GM21528 (cell line): ENCODE results near the gene SLC22A14.

ENCODE experiments used
- ATAC-seq: cut with Tn5 transposase; IDR thresholded peaks from one replicate; pipeline ENCODE4 v1.9.1; 2021; ENCODE audit warnings: mild to moderate bottlenecking, moderate library complexity; ENCODE audit not compliant: unreplicated experiment, low FRiP score

SLC22A14 gene

GRCh38 chr3:38335263-38335662, 53.2 kb downstream of the SLC22A14 start:
- ATAC-seq, result no peak

DNA sequence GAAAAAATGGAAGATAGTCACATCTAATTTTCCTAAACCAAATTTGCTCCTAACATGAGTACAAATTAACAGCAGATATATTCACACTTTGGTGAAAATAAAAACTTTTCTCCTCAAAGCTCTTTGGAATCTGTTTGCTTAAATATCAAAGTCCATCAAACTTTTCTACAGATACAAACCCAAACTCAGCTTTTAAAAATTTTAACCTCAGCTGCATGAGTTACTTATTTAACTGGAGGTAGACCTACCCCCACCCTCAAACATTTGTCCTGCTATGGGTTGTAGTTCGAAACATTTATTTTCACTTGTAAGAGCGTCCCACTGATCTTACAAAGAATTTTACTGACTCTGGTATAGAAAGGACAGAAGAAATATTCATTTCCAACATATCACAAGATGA, 55.6 kb downstream of the SLC22A14 start:
- ATAC-seq, result no peak

DNA sequence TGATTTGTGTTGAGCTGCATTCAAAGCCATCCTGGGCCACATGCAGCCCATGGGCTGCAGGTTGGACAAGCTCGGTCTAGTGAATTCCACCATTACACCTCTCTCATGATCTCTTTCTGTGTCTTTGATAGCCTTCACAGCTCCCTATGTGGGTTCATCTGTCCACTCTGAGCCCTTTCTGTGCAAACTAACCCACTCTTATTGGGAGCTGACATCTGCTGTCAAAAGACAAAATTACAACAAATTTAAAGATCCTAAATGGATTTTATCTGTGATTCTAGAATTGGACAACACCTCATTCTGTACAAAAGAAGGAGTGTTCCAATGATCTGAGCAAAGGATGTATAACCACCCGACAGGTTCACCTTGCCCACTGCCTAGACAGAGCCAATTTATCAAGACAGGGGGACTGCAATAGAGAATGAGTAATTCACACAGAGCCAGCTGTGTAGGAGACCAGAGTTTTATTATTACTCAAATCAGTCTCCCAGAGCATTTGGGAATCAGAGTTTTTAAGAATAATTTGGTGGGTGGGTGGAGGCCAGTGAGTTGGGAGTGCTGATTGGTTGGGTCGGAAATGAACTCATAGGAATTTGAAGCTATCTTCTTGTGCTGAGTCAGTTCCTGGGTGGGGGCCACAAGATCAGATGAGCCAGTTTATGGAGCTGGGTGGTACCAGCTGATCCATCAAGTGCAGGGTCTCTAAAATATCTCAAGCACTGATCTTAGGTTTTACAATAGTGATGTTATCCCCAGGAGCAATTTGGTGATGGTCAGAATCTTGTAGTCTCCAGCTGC, 61.9 kb downstream of the SLC22A14 start:
- ATAC-seq, result no peak

GRCh38 chr3:38345879-38346586, 63.9 kb downstream of the SLC22A14 start:
- ATAC-seq, result peak; percentile 22

- peak; percentile 96 for ATAC-seq
These were observed 64.7 kb downstream of the SLC22A14 start, which contains the start of gene XYLB for GRCh38 chr3:38346587-38347410. Gene XYLB (plus strand): TSS chr3:38346785. CDS start chr3:38346869, 84 bp downstream.

GRCh38 chr3:38347421-38348200, 65.5 kb downstream of the SLC22A14 start:
- ATAC-seq, result no peak

DNA sequence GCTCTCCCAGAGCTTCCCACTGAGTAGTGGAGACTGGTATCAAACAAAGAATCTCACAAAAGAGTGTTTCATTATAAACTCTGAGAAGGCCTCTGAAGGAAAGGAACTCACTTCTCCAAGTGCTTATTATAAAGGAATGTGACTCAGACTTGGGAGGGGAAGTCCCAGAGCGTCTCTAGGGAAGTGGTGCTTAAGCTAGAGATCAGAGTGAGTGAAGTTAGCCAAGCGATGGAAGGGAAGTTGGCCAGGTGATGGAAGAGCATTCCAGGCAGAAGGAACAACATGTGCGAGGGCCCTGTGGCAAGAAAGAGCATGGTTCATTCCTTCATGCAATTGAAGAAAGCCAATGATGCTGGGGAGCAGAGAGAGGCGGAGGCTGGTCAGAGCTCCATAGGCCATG, 66.8 kb downstream of the SLC22A14 start:
- ATAC-seq, result no peak

DNA sequence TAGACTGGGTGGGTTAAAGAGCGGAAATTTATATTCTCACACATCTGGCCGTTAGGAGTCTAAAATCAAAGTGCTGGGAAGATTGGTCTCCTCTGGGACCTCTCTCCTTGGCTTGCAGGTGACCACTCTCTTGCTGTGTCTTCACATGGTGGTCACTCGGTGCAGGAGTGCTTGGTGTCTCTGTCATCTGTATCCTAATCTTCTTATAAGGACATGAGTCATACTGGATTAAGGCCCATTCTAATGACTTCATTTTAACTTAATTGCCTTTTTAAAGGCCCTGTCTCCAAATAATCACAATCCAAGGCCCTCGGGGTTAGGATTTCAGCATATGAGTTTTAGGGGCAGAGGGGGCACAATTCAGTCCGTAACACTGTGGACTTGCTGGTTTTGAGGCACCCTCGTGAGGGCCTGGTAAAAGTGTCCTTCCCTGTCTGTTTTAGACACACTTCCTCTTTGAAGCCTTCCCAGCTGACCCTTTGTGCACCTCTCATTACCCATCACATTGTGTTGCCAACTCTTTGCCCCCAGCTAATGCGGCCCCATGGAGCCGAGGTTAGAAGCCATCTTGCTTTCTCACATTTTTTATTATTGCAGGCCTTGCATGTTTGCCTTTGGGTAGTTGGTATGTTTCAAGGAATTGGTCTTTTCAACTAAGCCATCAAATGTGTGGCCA, 67.7 kb downstream of the SLC22A14 start:
- no peak for ATAC-seq

DNA sequence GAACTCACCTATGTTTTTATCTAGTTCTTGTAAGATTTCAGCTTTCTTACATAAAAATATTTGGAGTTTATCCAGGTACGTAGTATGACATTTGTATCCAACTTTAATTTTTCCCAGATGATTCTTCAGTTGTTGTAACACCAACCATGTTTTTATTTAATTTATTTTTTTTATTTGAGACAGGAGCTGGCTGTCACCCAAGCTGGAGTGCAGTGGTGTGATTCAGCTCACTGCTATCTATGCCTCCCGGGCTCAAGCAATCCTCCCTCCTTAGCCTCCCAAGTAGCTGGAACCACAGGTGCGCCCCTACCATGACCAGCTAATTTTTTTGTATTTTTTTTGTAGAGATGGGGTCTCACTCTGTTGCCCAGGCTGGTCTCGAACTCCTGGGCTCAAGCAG, 71.1 kb downstream of the SLC22A14 start:
- ATAC-seq, result no peak

DNA sequence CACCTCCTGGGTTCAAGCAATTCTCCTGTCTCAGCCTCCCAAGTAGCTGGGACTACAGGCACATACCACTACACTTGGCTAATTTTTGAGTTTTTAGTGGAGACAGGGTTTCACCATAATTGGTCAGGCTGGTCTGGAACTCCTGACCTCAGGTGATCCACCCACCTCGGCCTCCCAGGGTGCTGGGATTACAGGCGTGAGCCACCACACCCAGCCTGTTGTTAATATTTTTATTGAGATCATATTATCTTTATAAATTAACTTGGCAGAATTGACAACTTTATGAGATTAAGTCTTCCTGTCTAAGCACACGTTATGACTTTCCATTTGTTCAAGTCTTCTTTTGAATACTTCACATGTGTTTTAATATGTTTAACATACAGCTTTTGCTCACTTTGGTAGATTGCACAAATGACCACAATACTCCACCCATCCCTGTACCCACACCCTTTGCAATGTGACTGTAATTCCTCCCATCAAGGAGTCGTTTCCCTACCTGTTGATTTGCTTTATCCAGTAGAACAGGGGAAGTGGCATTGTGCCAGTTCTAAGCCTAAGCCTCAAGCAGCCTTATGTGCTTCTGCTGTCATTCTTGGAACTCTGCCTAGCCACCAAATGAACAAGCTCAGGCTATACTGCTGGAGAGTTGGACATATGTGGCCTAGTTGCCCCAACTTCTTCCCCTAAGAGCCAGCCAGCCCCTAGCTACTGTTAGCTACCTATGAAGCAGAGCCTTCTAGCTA, 72.7 kb downstream of the SLC22A14 start:
- ATAC-seq, result no peak

- ATAC-seq, result no peak
These were observed 76.9 kb downstream of the SLC22A14 start for GRCh38 chr3:38359038-38359437.

DNA sequence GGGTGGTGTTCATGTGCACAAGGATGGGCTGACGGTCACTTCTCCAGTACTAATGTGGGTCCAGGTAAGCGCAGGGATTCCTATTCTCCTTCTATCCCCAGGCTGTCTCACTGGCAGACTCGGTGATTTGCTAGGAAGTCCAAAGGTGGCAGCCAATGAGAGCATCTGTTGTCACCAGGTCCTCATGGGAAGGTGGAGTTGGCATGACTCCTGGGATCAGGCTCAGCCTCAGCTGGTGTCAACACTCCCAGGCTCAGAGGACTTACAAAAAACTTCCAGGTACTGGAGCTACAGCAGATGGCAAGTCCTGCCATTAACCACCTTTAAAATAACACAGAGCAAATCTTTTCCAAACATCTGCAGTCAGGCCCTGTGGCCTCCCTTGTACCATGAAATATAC, 78.3 kb downstream of the SLC22A14 start:
- ATAC-seq, result no peak

- no peak for ATAC-seq
These were observed 79.4 kb downstream of the SLC22A14 start for GRCh38 chr3:38361496-38361895.

GRCh38 chr3:38362825-38363224, 80.7 kb downstream of the SLC22A14 start:
- no peak for ATAC-seq

DNA sequence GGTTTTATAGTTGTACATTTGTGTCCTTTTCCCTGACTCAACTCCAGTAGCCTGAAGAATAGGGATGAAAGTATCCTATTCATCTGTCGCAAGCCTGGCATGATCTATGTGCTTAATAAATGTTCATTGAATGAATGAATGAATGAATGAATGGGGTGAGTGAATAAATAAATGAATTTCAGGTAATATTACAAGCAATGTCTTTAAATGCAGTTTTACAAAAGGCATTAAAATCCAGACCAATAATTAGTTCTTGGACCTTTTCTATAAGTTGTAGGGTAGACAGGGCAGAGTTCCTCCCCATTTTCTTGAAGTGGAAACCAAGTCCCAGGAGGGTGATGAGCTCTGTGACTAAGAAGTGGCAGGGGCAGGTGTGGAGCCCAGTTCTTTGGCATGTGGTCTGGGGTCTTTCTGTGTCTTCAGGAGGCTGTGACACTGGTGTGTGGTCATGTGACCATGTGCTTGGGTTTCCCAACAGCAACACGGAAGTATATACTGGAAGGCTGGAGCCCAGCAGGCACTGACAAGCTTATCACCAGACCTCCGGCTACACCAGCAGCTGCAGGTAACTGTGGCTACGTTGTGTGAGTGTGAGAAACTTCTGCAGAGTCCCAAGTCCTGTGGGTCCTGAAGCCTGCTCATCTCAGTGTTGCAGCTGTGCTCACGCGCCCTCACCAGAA, 82.8 kb downstream of the SLC22A14 start:
- ATAC-seq, result no peak

GRCh38 chr3:38365469-38366062, 83.5 kb downstream of the SLC22A14 start:
- ATAC-seq, result no peak

- no peak for ATAC-seq
These were observed 84.0 kb downstream of the SLC22A14 start for GRCh38 chr3:38366082-38366481.

GRCh38 chr3:38367779-38368178, 85.7 kb downstream of the SLC22A14 start:
- ATAC-seq, result no peak
